ENCODE data around the gene ABL2.
"Not testable (repeated sequence)": the region's sequence is repeated elsewhere in the genome, so short reads cannot be mapped to it uniquely, and the experiment has no call there.

ABL2 gene

DNA sequence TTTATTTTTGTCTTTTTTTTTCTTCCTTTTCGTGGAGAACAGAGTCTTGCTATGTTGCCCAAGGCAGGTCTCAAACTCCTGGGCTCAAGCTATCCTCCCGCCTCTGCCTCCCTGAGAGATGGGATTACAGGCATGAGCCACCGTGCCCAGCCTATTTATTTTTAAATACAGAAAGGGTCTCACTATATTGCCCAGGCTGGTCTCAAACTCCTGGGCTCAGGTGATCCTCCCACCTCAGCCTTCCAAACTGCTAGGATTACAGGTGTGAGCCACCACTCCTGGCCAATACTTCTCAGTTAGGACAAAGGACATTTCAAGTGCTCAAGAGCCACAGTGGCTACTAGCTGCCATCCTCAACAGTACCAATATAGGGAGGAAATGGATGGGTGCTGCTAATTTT lies 16.2 kb downstream of the ABL2 start:
- DNase-seq = not testable (repeated sequence)

DNA sequence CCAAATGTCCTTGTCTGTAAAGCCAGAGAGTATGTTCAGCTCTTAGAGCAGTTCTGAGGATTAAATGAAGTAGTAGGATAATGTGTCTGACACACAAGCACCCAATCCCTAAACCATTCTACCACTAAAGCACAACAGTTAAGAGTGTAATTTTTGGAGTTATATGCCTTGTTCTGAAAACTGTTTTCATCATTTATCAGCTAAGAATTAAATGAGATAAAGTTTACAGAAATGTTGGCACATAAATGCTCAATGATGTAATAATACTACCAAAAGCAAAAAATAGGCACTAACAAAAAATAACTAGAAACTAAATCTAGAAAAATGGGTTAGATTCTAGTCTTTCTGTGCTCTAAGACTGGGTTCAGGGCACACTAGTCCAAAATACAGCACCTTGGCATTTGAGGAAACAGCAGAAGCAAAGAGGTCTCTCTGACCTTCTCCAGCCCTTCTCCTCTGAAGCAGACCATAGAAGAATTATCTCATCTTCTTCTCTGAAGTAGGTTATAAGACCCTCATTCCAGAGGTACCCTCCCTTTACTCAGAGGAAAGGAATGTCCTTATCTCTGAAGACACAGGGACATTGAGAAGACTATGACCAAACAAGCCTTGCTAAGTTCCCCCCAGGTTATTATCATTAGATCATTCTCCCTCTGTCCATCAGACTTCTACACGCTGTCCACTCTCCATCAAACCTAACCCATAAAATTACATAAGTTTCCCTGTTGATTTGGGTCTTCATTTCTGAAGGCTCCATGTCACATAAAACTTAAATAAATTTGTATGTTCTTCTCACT lies 20.6 kb downstream of the ABL2 start:
- no peak for DNase-seq

DNA sequence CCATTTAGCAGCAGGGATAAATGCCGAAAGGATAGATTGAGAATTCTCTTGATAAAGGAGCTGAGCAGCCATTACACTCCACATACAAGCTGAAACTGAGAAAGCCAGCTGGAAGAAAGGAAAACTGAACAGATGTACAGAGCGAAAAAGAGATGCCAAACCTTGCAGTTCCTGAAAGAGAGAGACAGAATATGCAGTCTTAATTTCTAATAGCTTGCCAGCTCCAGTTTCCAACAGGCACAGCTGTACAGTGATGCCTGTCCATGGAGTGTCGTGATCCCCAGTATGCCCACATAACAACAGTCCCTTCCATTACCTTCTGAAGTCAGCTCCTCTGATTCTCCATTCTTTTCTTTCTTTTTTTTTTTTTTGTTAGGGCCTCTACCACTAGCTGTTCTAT lies 22.7 kb downstream of the ABL2 start:
- peak in 1 of 14 donors; percentile 29 for DNase-seq

DNA sequence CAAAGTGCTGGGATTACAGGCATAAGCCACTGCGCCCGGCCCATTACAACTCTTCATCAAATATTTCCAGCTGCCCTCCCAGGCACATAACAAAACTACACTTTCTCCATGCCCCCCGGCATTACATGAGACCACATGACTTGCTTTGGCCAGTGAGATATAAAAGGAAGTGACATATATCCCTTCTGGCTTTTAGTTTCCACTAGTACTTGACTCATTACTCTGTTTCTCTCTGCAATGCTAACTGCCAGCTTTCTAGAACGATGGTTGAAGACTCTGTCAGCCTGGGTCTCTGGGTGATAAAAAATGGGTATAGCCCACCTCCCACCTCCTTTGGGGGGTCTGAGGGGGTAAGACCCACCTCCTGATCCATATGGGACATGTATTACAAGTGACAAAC lies 24.2 kb downstream of the ABL2 start:
- DNase-seq = no peak

DNA sequence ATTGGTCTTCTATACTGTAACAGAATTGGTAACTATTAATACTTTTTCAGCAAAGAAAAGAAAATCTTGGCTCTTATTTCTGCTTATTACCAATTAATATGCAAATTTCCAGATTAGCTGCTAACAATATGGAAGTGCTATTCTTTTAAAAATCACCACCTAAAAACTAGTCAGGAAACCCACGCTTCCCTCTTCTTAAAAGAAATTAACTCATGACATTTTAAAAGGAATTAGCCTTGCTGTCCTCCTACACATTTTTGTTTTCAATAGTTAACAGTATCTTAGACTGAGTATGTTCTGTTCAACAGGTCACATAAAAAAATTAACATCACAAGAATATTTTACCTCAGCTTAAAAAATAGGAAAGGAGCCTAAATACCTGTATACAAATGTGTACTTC lies 27.3 kb downstream of the ABL2 start:
- DNase-seq = no peak

DNA sequence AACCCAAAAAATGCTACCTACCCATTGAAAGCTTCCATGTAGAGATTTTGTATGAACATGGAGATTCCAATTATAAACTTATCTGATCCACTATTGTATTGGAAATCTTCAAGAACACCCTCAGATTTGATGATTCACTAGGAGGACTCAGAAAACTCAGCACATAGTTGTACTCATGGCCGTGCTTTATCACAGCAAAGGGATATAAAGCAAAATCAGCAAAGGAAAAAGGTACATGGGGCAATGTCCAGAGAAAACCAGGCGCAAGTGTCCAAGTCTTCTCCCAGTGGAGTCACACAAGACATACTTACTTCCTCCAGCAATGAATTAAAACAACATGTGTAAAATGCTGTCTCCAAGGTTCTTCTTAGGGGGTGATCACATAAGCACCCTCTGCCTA lies 28.9 kb downstream of the ABL2 start:
- DNase-seq = no peak

- DNase-seq = no peak
Measured at GRCh38 chr1:179197690-179198297, 31.7 kb downstream of the ABL2 start.

GRCh38 chr1:179195857-179196256 lies 33.6 kb downstream of the ABL2 start:
- not testable (repeated sequence) for DNase-seq

DNA sequence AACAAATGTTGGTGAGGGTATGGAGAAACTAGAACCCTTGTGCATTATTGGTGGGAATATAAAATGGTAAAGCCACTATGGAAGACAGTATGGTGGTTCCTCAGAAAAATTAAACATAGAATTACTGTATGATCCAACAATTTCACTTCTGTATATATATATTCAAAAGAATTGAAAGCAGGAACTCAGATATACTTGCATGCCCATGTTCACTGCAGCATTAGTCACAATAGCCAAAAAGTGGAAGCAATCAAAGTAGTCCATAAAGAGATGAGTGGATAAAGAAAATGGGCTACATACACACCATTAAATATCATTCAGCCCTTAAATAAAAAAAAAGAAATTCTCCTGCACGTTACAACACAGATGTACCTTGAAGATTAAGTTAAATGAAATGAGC lies 34.1 kb downstream of the ABL2 start:
- no peak for DNase-seq

GRCh38 chr1:179194068-179194537 lies 35.4 kb downstream of the ABL2 start:
- no peak for DNase-seq

- DNase-seq = no peak
Measured at GRCh38 chr1:179190861-179191260, 38.6 kb downstream of the ABL2 start.

DNA sequence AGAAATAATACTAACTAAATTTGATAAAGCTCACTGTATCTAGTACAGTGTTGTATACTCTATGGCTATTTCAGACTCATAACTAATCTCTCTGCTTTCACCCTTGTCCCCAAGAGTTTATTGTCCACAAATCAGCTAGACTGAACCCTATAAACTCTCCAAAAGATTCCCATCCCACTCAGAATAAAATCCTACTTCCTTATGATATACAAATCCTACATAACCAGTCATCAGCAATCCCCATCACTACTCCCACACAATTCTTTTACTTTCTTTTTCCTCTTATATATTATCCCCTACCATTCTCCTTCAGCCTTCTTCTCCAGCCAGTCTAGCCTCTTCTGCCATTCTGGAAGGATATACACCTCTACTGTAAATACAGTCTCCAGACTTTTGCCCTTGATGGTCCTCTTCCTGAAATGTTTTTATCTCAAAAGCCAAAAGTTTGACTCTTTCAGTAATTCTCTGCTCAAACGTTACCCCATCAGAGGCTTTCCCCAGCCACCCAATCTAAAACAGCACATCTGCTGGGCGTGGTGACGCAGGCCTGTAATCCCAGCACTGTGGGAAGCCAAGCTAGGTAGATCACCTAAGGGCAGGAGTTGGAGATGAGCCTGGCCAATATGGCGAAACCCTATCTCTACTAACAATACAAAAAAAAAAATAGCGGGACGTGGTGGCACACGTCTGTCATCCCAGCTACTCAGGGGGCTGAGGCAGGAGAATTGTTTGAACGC lies 41.6 kb downstream of the ABL2 start:
- DNase-seq = no peak

GRCh38 chr1:179187043-179187442 lies 42.4 kb downstream of the ABL2 start:
- no peak for DNase-seq

DNA sequence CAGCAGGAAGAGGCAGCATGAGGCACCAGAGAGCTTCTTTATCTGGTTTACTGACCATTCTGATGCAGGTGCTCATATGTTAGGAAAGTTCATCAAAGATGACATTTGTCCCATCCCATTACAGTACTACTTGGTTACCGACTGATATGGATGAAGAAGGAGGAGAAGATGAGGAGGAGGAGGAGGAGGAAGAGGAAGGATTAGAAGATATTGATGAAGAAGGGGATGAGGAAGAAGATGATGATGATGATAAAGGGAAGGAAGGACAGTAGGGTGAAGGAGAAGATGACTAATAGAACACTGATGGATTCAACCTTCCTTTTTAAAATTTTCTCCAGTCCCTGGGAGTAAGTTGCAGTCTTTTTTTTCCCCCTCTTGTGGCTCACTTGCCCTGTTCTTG lies 45.1 kb downstream of the ABL2 start:
- no peak for DNase-seq

DNA sequence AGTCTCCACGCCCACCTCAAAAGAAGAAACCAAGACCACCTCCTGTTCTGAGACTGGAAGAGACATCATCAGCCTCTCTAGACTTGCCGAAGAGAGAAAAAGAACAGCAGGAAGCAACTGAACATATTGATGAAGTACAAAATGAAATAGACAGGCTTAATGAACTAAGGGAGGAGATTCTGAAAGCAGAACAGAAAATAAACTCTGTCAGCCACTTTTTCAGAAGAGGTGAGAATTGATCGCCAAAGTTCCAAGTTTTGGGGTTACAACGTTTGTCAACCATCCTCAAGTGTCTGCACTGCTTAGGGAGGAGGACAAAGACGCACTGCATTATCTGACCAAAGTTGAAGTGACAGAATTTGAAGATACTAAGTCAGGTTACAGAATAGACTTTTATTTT lies 45.6 kb downstream of the ABL2 start:
- no peak for DNase-seq

- no peak for DNase-seq
Measured at GRCh38 chr1:179178950-179179349, 50.5 kb downstream of the ABL2 start.

DNA sequence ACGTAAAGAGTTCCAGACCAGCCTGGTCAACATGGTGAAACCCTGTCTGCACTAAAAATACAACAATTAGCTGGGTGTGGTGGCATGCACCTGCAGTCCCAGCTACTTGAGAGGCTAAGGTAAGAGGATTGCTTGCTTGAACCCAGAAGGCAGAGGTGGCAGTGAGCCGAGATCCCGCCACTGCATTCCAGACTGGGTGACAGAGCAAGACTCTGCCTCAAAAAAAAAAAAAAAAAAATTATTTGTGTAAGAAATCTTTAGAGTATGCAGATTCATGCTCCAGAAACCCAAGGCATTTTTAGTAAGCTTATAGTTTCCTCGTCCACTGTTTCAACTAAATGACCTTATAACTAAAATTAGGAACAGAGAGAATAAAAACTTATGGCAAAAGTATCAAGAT lies 51.3 kb downstream of the ABL2 start:
- DNase-seq = no peak

DNA sequence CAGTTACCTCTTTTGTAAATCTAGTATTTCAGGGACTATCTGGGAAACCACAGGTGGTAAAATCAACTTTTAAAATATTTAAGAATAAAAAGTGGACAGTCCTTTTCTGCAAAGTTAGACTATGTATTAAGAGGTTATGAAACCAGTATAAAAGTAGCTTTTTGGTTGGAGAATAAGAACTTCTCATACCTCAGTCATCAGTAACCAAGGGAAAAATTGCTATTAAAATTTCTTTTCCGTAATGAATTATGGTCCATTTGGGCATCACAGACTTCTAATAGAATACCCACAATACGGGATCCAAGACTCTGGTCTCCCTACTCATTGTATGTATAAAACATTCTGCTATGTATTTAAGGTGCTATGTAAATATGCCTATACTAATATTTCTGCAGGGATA lies 51.9 kb downstream of the ABL2 start:
- no peak for DNase-seq

GRCh38 chr1:179177182-179177581 lies 52.3 kb downstream of the ABL2 start:
- DNase-seq = peak in 4 of 14 donors; percentile 4 to 29 (median 8)

DNA sequence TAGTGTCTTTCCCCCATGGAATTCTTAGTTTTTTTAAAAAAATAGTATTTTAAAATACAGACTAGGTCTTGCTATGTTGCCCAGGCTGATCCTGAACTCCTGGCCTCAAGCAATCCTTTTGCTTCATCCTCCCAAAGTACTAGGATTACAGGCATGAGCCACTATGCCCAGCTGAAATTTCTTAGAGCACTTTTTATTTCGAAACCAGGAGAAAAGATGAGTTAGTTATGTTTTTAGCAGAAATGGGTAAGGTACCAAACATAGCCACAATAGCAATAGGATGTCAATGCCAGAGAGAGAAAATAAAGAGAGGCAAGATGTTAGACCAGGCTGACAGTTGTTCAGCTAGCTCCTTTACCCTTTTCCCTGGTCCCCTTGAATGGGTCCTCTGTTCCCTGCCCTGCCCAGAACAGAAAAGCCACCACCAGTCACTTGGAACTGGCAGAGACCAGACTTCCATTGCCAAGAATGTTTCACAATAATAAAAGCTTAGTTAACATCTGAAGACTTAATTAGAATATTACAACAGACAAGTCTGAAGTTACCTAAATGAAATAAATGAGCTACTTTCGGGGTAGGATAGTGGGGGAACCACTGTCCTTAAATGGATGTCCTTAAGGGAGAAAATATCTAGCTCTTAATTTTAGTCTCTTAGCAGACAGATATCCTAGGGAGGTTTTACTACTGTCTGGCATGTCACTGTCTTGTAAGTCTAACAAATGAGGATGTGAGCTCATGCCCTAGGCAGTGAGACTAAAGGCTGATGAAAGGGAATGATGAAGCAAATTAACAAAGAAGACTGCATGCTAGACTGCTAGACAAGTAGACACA lies 54.3 kb downstream of the ABL2 start:
- DNase-seq = peak in 12 of 14 donors; percentile 1 to 72 (median 36)

GRCh38 chr1:179170468-179170770 lies 59.1 kb downstream of the ABL2 start:
- not testable (repeated sequence) for DNase-seq

- no peak for DNase-seq
Measured at GRCh38 chr1:179169616-179170467, 59.6 kb downstream of the ABL2 start.

Data from C1 segment of cervical spinal cord (tissue), 14 donors.